GM21723 (cell line): ENCODE results near the gene NUDT3.
"Not testable (repeated sequence)": the region's sequence is repeated elsewhere in the genome, so short reads cannot be mapped to it uniquely, and the experiment has no call there.

Source experiments
- ATAC-seq: cut with Tn5 transposase; IDR thresholded peaks from one replicate; pipeline ENCODE4 v1.9.1; 2021; ENCODE audit warnings: mild to moderate bottlenecking, moderate library complexity; ENCODE audit not compliant: unreplicated experiment

NUDT3 gene

DNA sequence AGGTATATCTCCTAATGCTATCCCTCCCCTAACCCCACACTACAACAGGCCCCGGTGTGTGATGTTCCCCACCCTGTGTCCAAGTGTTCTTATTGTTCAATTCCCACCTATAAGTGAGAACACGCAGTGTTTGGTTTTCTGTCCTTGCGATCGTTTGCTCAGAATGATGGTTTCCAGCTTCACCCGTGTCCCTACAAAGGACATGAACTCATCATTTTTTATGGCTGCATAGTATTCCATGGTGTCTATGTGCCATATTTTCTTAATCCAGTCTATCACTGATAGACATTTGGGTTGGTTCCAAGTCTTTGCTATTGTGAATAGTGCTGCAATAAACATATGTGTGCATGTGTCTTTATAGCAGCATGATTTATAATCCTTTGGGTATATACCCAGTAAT, 20.6 kb downstream of the NUDT3 start:
- not testable (repeated sequence) for ATAC-seq

DNA sequence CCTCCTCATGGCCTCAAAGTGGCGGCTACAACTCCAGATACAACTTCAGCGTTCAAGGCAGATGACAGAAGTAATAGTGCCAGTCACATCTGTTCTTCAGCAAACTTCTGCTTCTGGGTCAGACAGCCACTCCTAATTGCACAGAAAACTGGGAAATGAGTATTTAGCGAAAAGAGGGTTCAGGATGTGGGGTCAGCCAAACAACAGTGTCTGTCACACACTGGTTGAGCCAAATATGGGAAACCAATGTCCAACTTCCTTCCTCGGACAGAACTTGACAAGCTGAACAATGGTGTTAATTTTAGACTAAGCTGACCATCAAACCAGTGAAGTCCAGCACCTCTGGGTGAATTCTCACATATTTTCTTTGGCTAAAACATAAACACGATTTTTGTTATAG, 22.1 kb downstream of the NUDT3 start:
- ATAC-seq = no peak

DNA sequence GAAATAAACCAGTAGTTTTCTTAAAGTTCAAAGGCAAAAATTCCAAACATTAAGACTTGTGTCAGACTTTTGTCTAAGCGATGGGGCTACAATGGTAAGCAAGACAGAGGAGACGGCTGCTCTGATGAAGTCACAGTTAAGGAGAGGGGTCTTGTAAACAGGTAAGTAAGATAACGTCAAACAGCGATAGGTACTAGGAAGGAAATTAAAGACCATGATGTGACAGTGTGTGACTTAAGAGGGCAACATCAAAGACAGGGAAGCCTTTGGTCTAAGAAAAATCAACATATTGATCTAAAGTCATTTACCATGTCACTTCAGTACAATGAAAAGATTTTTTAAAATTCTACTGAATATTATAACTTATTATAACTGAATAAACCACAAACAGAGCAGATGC, 23.1 kb downstream of the NUDT3 start:
- ATAC-seq = no peak

DNA sequence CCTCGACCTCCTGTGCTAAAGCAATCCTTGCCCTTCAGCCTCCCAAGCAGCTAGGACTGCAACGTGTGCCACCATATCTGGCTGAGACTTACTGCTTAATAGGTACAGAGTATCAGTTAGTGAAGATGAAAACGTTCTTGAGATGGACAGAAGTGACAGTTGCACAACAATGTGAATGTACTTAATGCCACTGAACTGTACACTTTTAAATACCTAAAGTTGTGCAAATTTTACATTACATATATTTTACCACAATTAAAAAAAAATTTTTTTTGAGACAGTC, 25.9 kb downstream of the NUDT3 start:
- ATAC-seq = no peak

DNA sequence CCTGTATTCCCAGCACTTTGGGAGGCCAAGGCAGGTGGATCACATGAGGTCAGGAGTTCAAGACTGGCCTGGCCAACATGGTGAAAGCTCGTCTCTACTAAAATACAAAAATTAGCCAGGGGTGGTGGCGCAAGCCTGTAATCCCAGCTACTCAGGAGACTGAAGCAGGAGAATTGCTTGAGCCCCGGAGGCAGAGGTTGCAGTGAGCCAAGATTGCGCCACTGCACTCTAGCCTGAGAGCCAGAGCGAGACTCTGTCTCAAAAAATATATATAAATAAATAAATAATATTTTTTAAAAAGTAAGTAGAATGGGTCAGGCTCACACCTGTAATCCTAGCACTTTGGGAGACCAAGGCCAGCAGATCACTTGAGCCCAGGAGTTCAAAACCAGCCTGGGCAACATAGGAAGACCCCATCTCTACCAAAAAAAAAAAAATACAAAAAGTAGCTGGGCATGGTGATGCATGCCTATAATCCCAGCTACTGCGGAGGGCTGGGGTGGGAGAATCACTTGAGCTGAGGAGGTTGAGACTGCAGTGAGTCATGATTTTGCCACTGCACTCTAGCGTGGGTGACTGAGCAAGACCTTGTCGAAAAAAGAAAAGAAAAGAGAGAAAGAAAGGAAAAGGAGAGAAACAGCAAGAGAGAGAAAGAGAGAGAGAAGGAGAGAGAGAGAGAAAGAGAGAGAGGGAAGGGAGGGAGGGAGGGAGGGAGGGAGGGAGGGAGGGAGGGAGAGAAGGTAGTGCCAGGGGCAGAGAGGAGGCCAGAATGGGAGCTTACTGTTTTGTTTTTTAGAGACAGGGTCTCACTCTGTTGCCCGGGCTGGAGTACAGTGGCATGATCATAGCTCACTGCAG, 26.5 kb downstream of the NUDT3 start:
- not testable (repeated sequence) for ATAC-seq

DNA sequence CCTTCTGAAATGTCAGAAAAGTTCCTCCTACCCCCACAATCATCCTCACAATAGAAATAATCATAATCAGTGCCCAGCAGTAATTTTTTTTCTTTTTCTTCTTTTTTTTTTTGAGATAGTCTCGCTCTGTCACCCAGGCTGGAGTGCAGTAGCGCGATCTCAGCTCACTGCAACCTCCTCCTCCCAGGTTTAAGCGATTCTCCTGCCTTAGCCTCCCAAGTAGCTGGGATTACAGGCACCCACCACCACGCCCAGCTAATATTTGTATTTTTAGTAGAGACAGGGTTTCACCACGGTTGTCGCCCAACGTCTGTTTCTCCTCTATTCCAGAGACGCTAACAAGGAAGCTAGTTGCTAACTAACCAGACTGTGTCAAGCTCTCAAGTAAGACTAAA, 28.8 kb downstream of the NUDT3 start:
- ATAC-seq = not testable (repeated sequence)

DNA sequence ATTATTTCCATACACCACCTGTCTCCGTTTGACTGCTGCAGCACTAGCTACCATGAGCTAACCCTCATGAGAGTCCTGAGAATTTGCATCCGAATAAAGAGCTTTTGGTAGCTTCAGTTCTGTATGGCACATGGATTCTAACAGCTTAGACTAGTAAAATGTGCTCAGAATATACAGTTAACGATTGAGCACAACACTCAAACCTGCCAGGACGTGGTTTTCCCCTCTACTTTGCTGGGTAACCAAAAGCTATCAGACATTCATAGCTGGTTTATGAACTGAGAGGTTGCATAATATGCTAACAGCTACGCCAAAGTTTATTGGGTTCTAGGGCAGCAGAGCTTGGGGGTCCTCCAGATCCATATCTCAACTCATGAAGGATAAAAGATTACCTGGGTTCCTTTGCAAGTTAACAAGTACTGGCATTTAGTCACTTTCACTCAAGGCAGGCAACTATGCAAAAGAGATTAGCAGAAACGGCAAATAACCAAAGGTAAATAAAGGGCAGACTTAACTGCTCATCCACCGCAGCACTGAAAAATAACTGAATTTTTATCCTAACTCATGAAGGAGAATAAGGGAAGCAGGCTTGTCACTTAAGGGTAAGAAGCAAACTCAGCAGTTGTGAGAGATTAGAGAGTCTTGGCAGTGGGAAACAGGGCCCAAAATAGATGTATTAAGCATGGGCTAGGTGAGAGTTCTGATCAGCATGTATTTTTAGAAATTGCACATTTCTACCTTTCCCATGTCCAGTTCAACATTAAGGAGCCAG, 29.4 kb downstream of the NUDT3 start:
- ATAC-seq = no peak

DNA sequence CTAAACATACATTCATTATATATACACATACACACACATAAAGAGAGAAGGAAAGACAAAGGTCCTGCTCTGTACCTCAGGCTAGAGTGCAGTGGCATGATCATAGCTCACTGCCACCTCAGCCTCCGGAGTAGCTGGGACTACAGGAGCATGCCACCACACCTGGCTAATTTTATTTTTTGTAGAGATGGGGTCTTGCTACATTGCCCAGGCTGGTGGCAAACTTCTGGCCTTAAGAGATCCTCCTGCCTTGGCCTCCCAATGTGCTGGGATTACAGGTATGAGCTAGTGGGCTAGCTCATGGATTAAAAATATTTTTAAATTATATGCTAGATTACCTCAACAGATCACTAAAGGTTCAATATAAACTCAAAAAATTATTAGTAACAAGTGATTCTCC, 30.3 kb downstream of the NUDT3 start:
- no peak for ATAC-seq

DNA sequence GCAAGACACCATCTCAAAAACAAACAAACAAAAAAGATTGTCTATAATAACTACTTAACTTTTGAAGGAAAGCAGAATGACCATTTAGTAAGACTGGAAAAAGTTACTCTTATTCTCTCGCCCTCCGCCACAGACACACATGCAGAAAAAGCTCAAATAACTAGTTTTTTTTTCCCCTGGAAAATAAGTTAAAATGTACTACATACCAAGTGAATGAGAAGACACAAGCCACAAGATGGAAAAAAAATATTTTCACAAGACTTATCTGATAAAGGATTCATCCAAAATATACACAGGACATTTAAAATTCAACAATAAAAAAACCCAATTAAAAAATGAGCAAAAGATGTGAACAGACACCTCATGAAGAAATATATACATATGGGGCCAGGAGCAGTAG, 31.9 kb downstream of the NUDT3 start:
- no peak for ATAC-seq

DNA sequence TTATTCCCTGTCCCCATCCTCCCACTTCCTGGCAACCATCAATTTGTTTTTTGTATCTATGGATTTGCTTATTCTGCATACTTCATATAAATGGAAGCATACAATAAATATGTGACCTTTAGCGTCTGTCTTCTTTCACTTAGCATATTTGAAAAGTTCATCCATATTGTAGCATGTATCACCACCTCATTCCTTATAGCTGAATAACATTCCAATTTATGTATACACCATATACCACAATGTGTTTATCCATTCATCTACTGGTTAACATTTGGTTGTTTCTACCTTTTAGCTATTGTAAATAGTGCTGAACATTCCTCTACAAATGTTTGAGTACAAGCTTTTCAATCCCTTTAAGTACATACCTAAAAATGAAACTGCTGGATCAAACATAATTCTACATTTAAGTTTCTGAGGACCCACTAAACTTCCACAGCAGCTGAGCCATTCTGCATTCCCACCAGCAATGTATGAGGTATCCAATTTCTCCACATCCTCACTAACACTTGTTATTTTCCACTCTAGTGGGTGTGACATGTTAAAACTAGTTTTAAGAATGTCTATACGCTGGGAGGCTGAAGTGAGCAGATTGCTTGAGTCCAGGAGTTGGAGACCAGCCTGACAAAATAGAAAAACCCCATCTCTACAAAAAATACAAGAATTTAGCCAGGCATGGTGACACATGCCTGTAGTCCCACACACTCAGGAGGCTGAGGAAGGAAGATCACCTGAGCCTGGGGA, 32.9 kb downstream of the NUDT3 start:
- no peak for ATAC-seq

DNA sequence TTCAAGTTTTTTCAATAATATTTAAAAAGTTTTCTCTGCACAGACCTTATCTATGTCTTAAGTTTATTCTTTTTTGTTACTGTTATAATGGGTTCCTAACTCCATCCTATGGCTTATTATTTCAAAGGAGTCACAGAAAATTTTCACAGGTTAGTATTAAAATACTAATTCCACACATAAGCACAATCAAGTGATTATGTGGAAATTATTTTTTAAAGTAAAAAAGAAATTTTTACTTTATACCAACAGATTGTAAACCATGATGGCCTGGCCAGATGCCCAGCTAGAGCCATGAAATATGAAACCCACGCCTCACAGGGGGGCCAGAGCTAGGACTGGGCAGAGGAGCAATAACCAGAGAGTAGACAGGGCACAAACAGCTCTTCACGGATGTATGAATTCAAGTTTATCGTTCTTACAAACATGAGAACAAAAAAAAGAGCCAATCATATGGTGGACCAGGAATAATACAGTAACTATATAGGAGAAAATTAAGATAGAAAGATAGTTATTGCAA, 34.0 kb downstream of the NUDT3 start:
- ATAC-seq = no peak

DNA sequence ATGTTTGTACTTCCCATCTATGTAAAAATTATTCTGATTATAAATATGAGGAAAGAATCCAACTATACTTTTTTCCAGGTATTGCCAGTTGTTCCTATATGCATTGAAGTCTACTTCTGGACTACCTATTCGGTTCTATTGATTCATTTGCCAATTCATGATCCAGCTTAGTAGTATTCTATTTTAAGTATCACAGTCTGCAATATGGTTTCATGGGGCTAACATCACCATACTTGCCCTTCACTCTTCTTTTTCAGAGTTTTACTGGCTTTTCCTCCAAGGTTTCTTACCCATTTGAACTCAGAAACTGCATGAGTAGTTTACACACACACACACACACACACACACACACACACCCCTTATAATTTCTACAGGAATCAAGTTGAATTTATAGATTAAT, 34.5 kb downstream of the NUDT3 start:
- no peak for ATAC-seq

DNA sequence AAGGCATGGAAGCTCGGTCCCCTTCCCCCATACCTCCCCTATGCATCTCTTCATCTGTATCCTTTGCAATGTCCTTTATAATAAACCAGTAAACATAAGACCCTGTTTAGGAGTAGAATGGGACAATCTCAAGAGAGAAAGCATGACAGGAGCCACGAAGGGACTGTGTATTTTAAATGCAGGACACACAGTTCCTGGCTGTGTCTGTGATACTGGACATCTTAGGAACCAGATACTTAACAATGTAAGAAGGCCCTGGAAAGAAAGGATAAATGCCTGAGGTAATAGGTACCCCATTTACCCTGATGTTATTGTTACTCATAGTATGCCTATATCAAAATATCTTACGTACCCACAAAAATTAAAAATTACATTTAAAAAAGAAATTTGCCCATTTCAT, 36.6 kb downstream of the NUDT3 start:
- ATAC-seq = no peak

DNA sequence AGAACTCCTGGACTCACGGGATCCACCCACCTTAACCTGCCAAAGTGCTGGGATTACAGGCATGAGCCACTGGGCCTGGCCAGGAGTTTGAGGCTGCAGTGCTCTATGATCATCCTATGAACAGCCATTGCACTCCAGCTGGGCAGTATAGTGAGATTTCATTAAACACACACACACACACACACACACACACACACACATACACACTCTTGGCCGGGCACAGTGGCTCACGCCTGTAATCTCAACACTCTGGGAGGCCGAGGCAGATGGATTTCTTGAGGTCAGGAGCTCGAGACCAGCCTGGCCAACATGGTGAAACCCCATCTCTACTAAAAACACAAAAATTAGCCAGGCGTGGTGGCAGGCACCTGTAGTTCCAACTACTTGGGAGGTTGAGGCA, 38.2 kb downstream of the NUDT3 start:
- ATAC-seq = not testable (repeated sequence)

DNA sequence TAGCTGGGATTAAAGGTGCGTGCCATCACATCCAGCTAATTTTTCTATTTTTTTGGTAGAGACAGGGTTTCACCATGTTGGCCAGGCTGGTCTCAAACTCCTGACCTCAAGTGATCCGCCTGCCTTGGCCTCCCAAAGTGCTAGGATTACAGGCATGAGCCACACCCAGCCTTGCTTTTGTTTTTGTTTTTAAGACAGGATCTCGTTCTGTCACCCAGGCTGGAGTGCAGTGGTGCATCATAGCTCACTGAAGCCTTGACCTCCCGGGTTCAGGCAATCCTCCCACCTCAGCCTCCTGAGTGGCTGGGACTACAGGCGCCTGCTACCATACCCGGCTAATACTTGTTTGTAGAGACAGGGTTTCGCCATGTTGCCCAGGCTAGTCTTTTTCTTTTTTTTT, 38.9 kb downstream of the NUDT3 start:
- not testable (repeated sequence) for ATAC-seq

DNA sequence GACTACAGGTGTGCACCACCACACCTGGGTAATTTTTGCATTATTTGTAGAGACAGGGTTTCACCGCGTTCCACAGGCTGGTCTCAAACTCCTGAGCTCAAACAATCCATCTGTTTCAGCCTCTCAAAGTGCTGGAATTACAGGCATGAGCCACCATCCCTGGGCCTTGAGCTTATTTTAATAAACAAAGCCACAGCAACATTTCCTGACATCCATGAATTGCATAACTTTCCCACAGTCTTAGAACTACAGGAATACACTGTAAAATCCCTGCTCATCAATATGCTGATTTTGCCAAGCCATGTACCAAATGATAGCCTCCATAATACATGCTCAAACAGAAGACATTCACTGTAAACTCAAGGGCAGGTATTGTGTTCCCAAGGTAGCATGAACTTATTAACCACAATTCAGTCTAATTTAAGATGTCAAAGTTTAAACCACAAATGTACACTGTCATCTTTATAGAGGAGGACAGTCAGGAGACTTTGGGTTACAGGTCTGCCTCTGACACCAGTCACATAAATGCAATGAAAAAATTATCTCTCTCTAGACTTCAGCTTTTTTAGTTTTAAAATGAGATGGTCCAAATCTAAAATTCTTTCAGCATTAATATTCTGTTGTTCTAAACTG, 40.0 kb downstream of the NUDT3 start:
- no peak for ATAC-seq

DNA sequence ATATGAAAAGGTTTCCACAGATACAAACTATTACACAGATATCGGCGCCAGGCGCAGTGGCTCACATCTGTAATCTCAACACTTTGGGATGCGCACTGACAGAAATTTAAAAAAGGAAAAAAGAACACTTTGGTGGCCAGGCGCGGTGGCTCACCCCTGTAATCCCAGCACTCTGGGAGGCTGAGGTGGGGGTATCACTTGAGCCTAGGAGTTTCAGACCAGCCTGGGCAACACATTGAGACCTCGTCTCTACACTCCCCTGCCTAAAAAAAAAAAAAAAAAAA, 41.6 kb downstream of the NUDT3 start:
- ATAC-seq = no peak

DNA sequence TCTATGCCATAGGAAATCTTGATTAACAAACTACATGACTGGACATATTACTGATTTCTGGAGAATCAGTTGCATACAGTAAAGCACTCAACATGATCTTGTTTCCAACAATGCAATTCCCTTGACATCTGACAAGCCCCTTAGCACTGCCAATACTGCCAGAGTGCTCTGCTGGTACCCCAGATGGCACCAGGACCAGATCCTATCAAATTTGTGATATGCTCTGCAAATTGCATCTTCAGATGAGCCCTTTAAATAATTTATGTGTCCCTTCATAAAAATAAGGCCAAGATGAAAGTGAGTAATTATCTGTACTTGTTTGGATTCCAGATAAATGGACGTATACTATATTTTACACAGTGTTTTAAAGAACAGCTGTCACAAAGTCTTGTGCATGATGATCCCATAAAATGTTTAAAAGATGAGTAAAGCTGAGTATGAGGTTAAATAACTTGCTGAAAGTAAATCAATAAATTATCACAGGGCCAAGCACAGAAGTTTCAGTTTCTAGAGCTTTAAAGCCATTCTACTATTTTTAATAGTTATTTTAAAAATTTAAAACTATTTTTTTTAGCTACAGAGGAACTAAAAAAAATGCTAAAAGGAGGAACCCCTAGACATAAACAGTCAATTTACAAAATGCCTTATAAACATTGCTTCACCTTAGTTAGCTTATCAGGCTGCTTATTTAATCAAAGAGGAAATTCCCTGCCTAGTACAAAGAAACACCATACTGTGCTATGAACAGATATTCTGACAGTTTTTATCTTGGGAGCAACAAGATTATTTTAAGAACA, 42.1 kb downstream of the NUDT3 start:
- ATAC-seq = no peak

DNA sequence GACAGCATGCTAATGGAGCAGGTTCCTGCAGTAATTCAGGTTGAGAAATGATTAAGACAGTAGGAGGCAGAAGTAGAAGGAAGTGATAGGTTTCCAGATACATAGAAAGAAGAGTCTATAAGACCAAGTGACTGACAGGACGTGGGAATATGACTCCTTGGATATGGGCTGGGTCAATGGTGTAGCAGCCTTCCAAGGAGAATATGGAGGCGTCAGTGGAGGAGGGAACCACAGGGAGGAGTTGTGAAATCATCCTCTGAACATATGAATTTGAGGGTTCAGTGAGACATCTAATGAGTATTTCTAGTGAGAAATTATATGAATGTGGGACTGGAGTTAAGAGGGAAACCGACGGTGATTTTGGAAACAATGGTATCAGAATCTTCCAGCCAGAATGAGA, 43.3 kb downstream of the NUDT3 start:
- no peak for ATAC-seq

DNA sequence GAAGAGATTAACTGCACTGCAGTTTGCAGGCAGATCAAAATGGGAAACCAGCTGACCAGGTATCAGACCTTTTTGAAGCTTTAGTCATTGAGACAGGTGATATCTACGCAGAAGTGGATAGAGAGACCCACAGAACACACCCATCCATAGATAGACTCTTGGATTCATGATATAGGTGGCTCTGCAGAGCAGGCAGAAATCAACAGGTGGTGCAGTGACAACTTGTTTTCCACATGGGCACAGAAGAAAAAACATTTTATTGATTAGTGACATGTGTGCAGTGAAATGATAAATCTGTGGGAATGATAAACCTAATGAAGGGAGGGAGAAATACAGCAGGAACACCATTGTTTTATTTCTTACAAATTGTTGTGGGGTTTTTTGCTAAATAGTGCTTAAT, 45.2 kb downstream of the NUDT3 start:
- ATAC-seq = no peak
